ENCODE results near the gene SAMD15. TPM values are rescaled to one million over a fixed set of nuclear protein-coding genes. Genes with fewer than 3 reads are reported as not detected.

SAMD15 gene
- total RNA-seq (2022; extraction: Qiagen RNA extraction): 1.2 to 2.6 TPM (median 1.6 TPM) in 5 replicates

GRCh38 chr14:77376771-77377501 lies at the start of gene SAMD15, which contains the start of gene TMED8:
SAMD15 (plus strand) TSS chr14:77377379; CDS start chr14:77377419, 40 bp downstream.
TMED8 (minus strand) TSS chr14:77377094; CDS start chr14:77377053, 41 bp downstream.

GRCh38 chr14:77423423-77423822 lies 46.2 kb downstream of the SAMD15 start, which contains the start of gene NOXRED1:
NOXRED1 (minus strand) TSS chr14:77423523; CDS start chr14:77422889, 634 bp downstream.

Other genes with a start within 250 kb of the SAMD15 start
- 0.18 to 0.37 TPM (median 0.23 TPM) in 5 replicates for gene ZDHHC22, start 235.6 kb upstream of the SAMD15 start, total RNA-seq (2022; extraction: Qiagen RNA extraction)
- 4.8 to 6.0 TPM (median 5.4 TPM) in 5 replicates for gene TMEM63C, start 195.6 kb upstream of the SAMD15 start, total RNA-seq (2022; extraction: Qiagen RNA extraction)
- not detected in 5 replicates for gene NGB, start 106.2 kb upstream of the SAMD15 start, total RNA-seq (2022; extraction: Qiagen RNA extraction)
- 25.5 to 31.9 TPM (median 29.1 TPM) in 5 replicates for gene POMT2, start 56.5 kb upstream of the SAMD15 start, total RNA-seq (2022; extraction: Qiagen RNA extraction)
- gene GSTZ1, start 56.3 kb upstream of the SAMD15 start, total RNA-seq (2022; extraction: Qiagen RNA extraction): 30.5 to 35.5 TPM (median 33.7 TPM) in 5 replicates
- 4.6 to 8.8 TPM (median 6.6 TPM) in 5 replicates for gene TMED8, start 285 bp upstream of the SAMD15 start, total RNA-seq (2022; extraction: Qiagen RNA extraction)
- 0.05 to 0.08 TPM (median 0.07 TPM) in 5 replicates for gene NOXRED1, start 46.1 kb downstream of the SAMD15 start, total RNA-seq (2022; extraction: Qiagen RNA extraction)
- 13.2 to 15.0 TPM (median 14.1 TPM) in 5 replicates for gene VIPAS39, start 80.2 kb downstream of the SAMD15 start, total RNA-seq (2022; extraction: Qiagen RNA extraction)
- gene AHSA1, start 80.7 kb downstream of the SAMD15 start, total RNA-seq (2022; extraction: Qiagen RNA extraction): 220 to 282 TPM (median 240 TPM) in 5 replicates
- gene ISM2, start 121.4 kb downstream of the SAMD15 start, total RNA-seq (2022; extraction: Qiagen RNA extraction): 0.39 to 0.58 TPM (median 0.49 TPM) in 5 replicates
- gene SPTLC2, start 239.3 kb downstream of the SAMD15 start, total RNA-seq (2022; extraction: Qiagen RNA extraction): 30.2 to 37.5 TPM (median 33.1 TPM) in 5 replicates